Putamen (tissue), 1 donor: ENCODE results near the gene NKAIN2.

Experiments
- DNase-seq: peaks from one replicate; pipeline ENCODE4 v3.0.0-alpha.2; 2016; ENCODE audit warnings: low spot score

The NKAIN2 gene

GRCh38 chr6:124823240-124824111, 1019.8 kb downstream of the NKAIN2 start:
- DNase-seq = no peak

GRCh38 chr6:124825564-124825963, 1021.9 kb downstream of the NKAIN2 start:
- DNase-seq = no peak

- no peak for DNase-seq
Observed at GRCh38 chr6:124829822-124830221, 1026.2 kb downstream of the NKAIN2 start.

- DNase-seq = no peak
Observed at GRCh38 chr6:124830506-124830905, 1026.8 kb downstream of the NKAIN2 start.

GRCh38 chr6:124854338-124854922, 1050.8 kb downstream of the NKAIN2 start:
- no peak for DNase-seq

- no peak for DNase-seq
Observed at GRCh38 chr6:124857746-124858145, 1054.1 kb downstream of the NKAIN2 start.

GRCh38 chr6:124858564-124858963, 1054.9 kb downstream of the NKAIN2 start:
- no peak for DNase-seq

- DNase-seq = no peak
Observed at GRCh38 chr6:124859366-124859765, 1055.7 kb downstream of the NKAIN2 start.

GRCh38 chr6:124866040-124866439, 1062.4 kb downstream of the NKAIN2 start:
- no peak for DNase-seq

GRCh38 chr6:124867121-124867520, 1063.5 kb downstream of the NKAIN2 start:
- DNase-seq = no peak

- no peak for DNase-seq
Observed at GRCh38 chr6:124868481-124868880, 1064.8 kb downstream of the NKAIN2 start.

GRCh38 chr6:124869416-124869815, 1065.8 kb downstream of the NKAIN2 start:
- DNase-seq = no peak

- DNase-seq = peak; percentile 5
Observed at GRCh38 chr6:124870611-124871459, 1067.2 kb downstream of the NKAIN2 start.

GRCh38 chr6:124872361-124873065, 1068.8 kb downstream of the NKAIN2 start:
- DNase-seq = no peak

- DNase-seq = no peak
Observed at GRCh38 chr6:124873066-124873410, 1069.4 kb downstream of the NKAIN2 start.
